Fibroblast of peridontal ligament (primary cell): ENCODE data around the gene SLC49A4.

ENCODE experiments used
- DNase-seq: peaks from one replicate; pipeline ENCODE4 v3.0.0-alpha.2; 2010; ENCODE audit errors: extremely low read depth

SLC49A4 gene

DNA sequence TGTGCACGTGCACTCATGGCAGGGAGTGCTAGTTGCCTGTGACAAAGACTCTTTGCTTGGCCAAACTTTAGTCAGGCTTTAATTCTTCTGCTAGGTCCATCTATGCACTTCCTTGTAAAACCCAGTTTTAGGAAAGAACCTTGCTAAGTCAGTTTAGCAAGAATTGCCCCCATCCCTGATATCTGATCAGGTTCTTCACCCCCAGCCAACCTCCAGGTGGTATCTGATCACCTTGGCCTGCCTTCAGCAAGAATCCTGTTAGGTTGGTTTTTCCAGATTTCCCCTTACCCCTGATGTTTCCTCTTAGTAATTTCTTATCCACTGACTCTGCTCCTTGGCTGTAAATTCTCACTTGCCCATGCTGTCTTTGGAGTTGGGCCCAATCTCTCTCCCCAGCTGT lies 9.6 kb upstream of the SLC49A4 start:
- DNase-seq: no peak

DNA sequence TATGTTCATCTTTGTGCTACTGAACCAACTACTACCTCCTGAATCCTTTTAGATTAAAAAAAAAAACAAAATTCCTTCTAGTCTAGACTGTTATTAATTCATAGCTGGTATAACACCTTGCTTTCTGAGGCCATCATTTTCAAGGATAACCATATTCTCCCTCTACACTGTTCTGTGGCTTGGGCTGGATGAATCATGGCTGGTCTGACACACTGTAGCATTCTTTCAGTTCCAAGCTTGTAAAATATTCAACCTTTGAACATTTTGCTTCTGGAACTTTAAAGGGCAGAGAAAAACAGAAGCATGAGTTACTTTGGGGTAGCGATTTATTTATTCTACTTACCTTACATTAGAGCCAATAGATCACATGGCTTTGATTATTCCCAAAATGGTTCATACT lies 8.8 kb upstream of the SLC49A4 start:
- DNase-seq: peak; percentile 60

DNA sequence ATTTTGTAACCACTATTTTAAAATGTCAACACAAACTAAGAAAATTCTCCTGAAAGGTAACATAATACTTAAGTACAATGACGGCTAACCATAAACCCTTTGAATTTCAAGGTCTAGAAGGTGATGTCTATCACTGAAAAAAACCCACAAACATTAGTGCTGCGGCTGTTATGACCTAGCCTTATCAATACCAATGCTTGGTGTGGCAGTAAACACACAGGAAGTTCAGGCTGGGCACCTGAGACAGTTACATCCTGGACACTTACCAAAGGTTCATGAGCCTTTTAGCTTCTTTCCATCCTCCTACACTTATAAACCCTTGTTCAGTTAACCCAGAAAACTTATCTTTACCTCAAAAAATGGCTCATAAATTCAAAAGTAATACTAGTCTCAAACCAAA lies 7.0 kb upstream of the SLC49A4 start:
- no peak for DNase-seq

DNA sequence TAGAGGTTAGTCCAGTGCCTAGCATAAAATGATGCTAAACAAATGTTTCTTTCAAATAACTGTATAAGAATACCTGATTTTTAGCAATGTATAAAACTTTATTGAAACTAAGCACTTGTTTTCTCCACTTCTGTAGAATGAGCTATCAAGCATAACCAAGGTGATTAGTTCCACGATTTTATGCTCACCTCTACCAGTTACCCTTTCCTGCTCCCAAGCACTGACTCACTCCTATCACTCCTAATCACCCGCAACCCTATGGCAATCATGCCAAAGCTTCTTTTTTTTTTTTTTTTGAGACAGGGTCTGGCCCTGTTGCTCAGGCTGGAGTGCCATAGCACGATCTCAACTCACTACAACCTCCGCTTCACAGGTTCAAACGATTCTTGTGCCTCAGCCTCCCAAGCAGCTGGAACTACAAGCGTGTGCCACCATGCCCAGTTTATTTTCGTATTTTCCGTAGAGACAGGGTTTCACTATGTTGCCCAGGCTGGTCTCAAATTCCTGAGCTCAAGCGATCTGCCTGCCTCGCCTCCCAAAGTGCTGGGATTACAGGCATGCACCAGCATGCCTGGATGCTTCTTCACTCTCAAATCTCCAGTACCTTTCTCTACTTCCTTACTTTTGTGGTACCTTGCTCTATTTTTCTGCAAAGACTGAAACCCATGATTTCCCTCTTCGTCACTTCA lies 5.1 kb upstream of the SLC49A4 start:
- DNase-seq: no peak

DNA sequence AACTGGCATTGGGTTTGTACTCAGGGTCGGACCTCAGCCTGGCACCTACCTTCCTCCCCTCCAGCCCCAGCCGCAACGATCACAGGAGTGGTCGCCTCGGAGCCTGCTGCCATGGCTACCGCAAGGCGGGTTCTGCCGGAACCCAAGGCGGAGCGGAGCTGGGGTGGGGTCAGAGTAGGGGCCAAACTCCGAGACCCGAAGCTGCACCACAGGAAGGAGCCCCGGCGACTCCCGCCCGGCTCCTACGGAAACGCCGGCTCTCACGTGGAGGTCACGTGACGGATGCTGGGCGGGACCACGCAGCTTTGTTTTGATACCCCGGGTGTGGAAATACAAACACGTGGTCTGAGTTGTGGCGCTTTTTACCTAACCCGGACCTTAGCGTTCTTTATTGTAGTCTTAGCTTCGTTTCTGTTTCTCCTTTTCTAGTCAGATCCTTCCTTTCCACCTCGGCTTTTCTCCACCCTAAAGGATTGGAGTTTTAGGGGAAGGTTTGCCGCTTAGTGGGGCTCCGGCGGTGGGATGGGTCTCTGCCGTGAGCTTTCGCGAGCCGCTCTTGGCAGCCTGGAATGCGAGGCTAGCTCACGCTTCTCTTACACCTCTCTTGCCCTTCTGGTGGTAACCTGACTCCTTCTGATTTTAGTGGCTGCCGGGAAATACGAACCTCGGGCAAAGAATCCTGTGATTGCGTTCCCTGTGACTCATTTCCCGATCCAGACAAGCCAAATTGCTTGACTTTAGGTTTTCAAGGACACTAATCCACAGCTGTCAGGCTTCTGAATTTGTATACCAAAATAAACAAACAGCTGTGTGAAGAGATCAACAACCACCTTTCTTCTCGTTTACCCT lies 1.1 kb upstream of the SLC49A4 start, which contains the start of gene HSPBAP1:
TSS of gene HSPBAP1 (minus strand) at position 264 of the 849 bp plus-strand sequence. CDS start at position 113, 151 bp downstream.
- peak; percentile 88 for DNase-seq

DNA sequence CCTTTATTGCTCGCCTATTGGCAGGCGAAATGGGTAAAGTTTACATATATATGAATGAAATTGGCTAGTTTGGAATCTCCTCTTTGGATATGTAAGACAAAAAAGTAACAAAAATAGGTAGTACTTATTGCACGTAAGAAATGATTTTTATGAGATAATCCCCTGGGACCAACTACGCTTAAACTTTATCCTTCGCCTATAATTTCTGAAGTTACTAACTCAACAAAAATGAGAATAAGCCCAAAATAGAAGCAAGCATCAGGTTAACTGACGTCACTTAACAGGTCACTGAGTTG lies 438 bp upstream of the SLC49A4 start:
- DNase-seq: peak; percentile 62

DNA sequence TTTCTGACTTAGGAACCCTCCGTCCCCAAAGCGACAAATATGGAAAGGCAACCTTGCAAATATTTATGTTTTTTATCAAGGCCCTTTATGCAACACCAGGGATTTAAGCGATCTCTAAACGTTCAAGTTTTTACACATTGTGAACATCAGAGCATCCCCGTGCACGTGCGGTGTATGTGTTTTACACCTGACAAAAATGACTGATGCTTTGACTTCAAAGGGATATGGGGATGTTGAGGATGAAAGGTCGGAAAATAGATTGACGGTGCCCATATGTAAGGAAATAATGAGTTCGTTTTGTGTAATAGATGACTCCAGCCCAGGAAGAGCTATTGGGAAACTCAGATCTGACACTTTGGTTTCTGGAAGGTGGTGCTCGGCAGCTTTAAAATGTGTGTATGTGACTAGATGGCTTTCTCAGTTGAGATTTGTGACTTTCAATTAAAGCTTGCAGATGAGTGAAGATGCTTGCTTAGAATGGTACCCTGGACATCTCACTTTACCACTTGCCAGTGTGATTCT lies 866 bp downstream of the SLC49A4 start:
- DNase-seq: peak; percentile 18

DNA sequence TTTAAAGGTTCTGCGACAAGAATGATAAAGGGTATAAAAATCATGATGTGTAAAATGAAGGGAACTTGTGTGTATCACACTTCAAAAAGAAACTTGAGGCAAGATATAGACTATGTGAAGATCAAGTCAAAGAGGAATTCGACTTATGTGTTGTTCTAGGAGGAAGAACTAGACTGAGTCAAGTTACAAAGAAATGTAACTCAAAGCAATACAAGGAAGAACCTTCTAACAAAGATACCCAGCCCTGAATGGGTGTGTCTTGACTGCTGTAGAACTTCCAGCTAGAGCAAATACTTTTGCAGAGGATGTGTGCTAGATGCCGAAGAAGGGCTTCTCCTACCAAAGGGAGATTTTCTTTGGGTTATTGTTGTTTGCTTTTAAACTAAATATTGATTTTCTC lies 2.4 kb downstream of the SLC49A4 start:
- DNase-seq: peak; percentile 6

DNA sequence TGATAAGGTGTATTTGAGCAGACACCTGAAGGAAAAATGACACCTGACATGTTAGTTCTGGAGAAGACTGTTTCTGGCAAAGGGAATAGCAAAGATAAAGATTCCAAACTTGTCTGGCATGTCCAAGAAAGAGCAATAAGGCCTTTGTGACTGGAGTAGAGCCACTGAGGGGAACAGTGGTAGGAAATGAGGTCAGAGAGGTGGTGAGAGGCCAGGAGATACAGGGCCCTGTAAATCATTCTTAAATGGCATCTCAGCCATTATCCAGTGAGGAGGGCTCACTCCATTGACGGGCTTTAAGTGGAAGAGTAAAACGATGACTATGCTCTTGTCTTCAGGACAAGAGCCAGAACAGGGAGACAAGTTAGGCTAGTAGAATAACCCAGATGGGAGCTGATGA lies 4.5 kb downstream of the SLC49A4 start:
- no peak for DNase-seq

DNA sequence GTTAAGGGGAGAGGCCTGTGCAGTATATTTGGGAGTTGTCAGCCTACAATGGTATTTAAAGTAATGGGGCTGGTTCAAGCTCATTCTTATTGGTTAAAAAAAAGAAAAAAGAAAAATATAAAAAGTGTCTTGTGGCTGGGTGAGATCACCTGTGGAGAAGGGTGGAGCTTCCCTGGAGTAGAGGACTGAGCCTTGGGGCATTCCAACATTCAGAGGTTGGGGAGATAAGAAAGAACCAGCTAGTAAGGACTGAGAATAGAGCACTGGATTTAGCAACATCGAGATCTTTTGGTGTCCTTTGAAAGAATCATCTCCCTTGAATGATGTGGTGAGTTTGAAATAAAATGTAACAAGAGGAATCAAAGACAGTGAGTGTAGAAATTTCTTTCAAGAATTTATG lies 5.2 kb downstream of the SLC49A4 start:
- DNase-seq: no peak

DNA sequence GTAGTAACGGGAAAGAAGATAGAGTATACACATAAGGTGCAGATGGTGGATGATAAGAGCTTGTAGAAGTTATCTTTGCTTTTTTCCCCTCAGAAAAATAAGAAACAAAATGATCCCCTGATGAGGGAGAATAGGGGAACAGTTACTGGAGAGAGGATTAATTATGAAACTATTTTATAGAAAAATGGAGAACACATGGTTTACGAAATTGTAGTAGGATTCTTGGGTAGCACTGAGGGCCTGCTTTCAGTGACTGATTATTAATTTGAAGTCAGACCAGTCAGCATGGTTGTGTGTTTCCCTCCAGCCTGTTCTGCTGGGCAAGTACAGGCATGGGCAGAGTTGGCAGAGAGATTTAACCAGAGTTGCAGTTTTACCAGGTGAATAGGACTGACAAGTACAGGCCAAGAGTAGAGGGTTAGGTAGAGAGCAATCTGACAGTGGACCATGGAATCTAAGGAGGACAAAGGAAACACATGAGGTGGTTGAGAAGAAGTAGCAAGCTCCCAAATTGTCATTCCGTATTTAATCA lies 5.9 kb downstream of the SLC49A4 start:
- no peak for DNase-seq

DNA sequence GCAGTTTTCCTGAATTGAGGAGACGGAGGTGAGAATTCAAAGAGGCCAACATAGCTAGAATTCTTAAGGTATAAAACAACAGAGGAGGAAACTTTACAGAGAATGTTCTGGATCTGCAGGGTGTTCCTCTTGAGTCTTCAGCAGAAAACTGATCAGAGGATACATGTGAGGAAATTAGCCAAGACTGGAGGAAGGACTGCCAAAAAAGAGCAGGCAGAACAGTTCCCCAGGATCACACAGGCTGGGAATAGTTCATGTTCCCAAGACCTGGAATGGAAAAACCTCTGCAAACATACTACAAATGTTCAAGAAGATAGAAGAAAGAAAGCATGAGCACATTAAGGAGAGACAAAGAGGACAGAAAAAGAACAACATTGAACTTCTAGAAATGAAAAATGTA lies 7.5 kb downstream of the SLC49A4 start:
- no peak for DNase-seq

DNA sequence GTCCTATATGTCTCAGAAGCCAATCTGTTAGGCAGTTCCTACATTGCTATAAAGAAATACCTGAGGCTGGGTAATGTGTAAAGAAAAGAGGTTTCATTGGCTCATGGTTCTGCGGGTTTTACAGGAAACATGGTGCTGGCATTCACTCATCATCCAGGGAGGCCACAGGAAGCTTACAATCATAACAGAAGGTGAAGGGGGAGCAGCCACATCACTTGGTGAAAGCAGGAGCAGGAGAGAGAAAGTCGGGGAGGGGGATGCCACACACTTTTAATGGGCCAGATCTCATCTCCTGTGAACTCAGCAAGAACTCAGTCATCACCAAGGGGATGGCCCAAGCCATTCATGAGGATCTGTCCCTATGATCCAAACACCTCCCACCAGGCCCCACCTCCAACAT lies 9.1 kb downstream of the SLC49A4 start:
- no peak for DNase-seq

DNA sequence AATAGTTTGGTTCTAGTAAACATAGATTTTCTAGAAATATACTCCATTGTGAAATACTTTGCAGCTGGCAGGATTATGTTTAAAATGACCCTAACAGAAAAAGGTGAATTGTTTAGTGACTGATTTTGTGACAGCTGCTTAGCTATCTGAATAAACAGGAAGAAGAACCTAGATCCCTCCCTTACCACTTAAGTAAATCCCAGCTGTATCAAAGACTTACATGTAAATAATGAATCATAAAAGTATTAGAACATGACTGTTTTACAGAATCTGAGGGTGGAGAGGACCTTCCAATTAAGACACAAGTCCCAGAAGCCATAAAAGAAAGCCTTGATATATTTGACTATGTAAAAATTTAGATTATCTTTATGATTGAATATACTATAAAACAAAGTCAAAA lies 15.9 kb downstream of the SLC49A4 start:
- no peak for DNase-seq

DNA sequence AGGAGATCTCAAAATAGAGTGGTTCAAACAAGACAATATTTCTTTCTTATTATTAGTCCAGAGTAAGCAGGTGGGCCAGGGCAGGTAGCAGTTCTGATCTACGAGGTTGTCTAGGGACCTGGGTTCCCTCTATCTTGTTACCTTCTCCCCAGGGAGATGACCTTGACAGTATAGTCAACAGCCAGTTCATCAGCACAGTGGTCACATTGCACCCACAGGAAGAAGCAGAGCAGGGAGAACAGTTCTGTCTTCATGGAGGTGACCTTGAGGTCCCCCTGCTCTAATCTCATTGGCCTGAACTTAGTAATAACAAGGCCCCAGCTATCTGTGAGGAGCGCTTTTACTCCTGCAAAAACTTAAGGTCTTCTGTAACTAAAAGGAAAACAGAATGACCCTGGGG lies 21.7 kb downstream of the SLC49A4 start:
- no peak for DNase-seq

DNA sequence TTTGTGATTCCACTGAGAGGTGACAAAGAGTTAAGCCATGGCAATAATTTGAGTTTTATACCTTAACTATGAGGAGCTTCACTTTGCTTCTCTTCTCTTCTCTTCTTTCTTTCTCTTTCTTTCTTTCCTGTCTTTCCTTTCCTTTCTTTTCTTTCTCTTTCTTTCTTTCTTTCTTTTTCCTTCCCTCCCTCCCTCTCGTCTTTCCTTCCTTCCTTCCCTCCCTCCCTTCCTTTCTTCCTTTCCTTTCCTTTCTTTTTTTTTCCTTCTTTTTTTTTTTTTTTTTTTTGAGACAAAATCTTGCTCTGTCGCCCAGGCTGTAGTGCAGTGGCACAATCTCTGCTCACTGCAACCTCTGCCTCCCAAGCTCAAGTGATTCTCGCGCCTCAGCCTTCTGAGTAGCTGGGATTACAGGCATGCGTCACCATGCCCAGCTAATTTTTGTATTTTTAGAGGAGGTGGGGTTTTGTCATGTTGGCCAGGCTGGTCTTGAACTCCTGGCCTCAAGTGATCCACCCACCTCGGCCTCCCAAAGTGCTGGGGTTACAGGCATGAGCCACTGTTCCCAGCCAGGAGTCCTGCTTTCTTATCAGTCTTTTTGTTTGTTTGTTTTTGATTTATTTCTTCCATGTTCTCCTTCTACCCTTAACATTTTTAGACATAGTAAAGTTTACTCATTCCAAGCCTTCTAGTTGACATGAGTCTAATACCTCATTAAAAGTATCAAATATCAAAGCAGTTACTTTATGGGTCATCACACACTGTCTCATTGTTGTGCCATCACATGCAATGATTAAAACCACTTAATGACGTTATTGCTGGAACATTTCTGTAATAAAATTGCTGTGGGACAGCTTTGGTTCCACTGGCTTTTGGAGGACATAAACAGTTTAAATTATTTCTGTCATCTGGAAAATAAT lies 29.9 kb downstream of the SLC49A4 start:
- peak; percentile 8 for DNase-seq

DNA sequence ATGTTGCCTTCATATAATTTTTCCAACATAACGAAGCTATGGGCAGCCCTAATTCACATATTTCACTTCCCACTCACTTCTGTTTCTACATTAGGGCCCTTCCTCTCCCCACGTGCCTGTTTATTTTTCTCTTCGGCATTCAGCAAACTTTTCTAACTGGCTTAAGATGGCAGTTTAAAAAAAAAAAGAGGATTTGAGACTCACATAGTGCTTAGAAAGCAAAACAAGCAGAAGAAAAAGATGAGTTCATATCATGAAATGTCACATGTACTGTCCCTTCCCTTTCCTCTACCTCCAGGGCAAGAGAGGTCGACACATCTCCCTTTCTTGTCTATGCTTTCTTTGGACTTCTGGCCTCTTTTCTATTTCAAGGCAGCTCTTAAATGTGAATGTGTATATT lies 30.6 kb downstream of the SLC49A4 start:
- no peak for DNase-seq

DNA sequence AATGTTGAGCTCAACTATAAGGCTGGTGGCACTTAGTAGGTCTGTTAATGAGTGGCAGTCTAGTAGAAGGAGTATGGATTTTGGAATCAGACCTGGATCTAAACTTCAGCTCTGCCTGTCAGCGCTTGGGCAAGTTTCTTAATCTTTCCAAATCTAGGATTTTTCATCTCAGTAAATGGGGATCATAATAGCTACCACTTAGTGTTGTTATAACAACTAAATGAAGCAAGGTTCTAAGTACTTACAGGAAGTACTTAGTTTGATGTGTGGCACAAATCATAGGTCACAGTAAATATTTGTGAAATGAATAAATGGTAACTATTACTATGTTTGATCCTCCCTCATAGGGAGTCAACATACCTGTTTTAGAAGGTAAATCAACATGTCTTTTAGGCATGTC lies 31.4 kb downstream of the SLC49A4 start:
- DNase-seq: no peak

DNA sequence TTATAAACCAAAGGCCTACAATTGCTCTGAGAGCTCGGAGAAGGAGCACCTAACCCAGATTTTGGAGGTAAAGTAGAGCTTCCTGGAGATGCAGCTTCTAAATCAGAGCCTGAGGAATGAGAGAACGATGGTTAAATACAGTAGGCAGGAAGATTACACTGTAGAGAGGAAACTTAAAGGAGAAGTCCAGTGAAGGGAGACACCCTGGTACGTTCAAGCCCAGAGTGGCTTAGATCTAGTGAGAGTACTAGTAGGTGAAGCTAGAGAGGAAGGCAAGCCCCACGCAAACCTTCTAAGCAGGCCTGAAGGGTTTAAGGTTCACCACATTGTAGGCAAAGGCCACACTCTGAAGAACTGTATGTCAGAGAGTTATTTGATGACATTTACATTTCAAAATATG lies 33.4 kb downstream of the SLC49A4 start:
- DNase-seq: no peak

DNA sequence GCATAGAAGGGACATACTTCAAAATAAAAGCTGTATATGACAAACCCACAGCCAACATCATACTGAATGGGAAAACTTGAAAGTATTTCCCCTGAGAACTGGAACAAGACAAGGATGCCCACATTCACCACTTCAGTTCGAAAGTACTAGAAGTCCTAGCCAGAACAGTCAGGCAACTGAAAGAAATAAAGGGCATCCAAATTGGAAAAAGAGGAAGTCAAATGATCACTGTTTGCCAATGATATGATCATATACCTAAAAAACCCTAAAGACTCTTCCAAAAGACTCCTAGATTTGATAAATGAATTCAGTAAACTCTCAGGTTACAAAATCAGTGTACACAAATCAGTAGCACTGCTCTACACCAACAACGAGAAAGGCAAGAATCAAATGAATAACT lies 40.7 kb downstream of the SLC49A4 start:
- no peak for DNase-seq

DNA sequence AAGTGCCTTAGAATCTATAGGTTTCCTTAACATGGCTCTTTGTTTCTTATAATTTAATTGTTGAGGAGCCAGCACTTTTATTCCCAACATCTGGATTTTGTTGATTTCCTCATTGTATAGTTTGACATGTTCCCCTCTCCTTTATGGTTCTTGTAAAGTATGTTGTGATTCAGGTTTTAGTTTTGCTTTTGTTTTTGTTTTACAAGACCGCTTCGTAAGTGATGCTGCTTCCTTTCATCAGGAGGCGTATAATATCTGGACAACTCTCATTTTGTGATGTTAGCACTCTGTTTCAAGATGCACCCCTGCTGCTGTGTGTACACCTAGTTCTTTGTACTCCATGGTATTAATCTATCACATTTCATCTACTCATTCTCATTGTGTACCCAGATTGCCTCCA lies 48.7 kb downstream of the SLC49A4 start:
- no peak for DNase-seq

DNA sequence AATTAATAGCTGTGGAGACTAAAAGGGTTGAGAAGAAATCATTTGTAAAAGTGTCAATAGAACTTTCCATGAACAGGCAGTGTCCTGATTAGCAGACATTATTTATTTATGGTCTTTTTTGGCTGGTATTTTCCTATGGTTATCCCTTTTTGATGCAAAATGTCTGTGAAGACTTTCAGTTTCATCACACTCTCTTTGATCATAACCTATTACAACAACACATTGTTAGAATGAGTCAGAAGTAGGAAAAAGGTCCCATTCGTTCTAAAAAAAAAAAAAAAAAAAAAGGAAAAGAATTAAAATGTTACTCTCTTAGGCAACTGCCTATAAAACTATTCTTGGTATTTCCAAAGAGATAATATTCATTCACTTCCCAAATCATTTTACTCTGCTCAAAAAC lies 62.1 kb downstream of the SLC49A4 start:
- DNase-seq: peak; percentile 65
